SK-N-SH treated with all-trans-retinoic acid at 6 μM for 48 hours (cell line): ENCODE results near the gene ABI1.

Experiments used
- ATAC-seq: fragments of 200-7000 bp; cut with Tn5 transposase; 3 replicates; pipeline ENCODE4 v1.9.1; 2020; ENCODE audit warnings: mild to moderate bottlenecking, moderate library complexity
- ARNTL ChIP-seq: fragments of 450-650 bp; formaldehyde crosslinking; IDR thresholded peaks from 2 replicates; pipeline ENCODE4 v1.5.0; 2020; ENCODE audit warnings: low read depth, mild to moderate bottlenecking, moderate library complexity, borderline replicate concordance
- BACH2 ChIP-seq: fragments of 250-450 bp; sonication (Bioruptor Pico); IDR thresholded peaks from 2 replicates; pipeline ENCODE4 v1.9.0; 2021; ENCODE audit warnings: mild to moderate bottlenecking, borderline replicate concordance
- CREB5 ChIP-seq: fragments of 250-450 bp; sonication (Bioruptor Pico); IDR thresholded peaks from 2 replicates; pipeline ENCODE4 v1.5.1; 2020; ENCODE audit warnings: low read depth, mild to moderate bottlenecking, moderate library complexity
- CSDC2 ChIP-seq: fragments of 250-450 bp; sonication (Bioruptor Pico); IDR thresholded peaks from 2 replicates; pipeline ENCODE4 v1.5.0; 2020; ENCODE audit warnings: mild to moderate bottlenecking, moderate library complexity
- CSRNP3 ChIP-seq: fragments of 250-450 bp; sonication (Bioruptor Pico); IDR thresholded peaks from 2 replicates; pipeline ENCODE4 v1.5.1; 2021; ENCODE audit warnings: mild to moderate bottlenecking, moderate library complexity
- ESRRG ChIP-seq: fragments of 250-450 bp; sonication (Bioruptor Pico); IDR thresholded peaks from 2 replicates; pipeline ENCODE4 v1.6.1; 2021; ENCODE audit warnings: mild to moderate bottlenecking
- GLIS3 ChIP-seq: fragments of 250-450 bp; sonication (Bioruptor Pico); IDR thresholded peaks from 2 replicates; pipeline ENCODE4 v1.5.0; 2020; ENCODE audit warnings: mild to moderate bottlenecking, moderate library complexity
- ISL1 ChIP-seq: fragments of 250-450 bp; sonication (Bioruptor Pico); IDR thresholded peaks from 2 replicates; pipeline ENCODE4 v2.1.2; 2022; ENCODE audit warnings: mild to moderate bottlenecking, moderate library complexity
- OSR1 ChIP-seq: fragments of 250-450 bp; sonication (Bioruptor Pico); IDR thresholded peaks from 2 replicates; pipeline ENCODE4 v1.8.0; 2022; ENCODE audit warnings: moderate library complexity, mild to moderate bottlenecking, inconsistent platforms
- PATZ1 ChIP-seq: fragments of 250-450 bp; sonication (Bioruptor Pico); IDR thresholded peaks from 2 replicates; pipeline ENCODE4 v1.8.0; 2020; ENCODE audit warnings: mild to moderate bottlenecking, moderate library complexity, borderline replicate concordance
- POU6F1 ChIP-seq: fragments of 250-450 bp; sonication (Bioruptor Pico); IDR thresholded peaks from 2 replicates; pipeline ENCODE4 v1.8.0; 2021; ENCODE audit warnings: low read depth, mild to moderate bottlenecking, moderate library complexity, borderline replicate concordance
- PPARA ChIP-seq: fragments of 250-450 bp; sonication (Bioruptor Pico); IDR thresholded peaks from 2 replicates; pipeline ENCODE4 v1.5.0; 2020; ENCODE audit warnings: mild to moderate bottlenecking, borderline replicate concordance
- RARB ChIP-seq: fragments of 250-450 bp; sonication (Bioruptor Pico); IDR thresholded peaks from 2 replicates; pipeline ENCODE4 v1.8.0; 2021; ENCODE audit warnings: mild to moderate bottlenecking, moderate library complexity
- SNAI2 ChIP-seq: fragments of 250-450 bp; sonication (Bioruptor Pico); IDR thresholded peaks from 2 replicates; pipeline ENCODE4 v1.5.0; 2020; ENCODE audit warnings: mild to moderate bottlenecking, moderate library complexity
- TCF4 ChIP-seq: fragments of 250-450 bp; sonication (Bioruptor Pico); IDR thresholded peaks from 2 replicates; pipeline ENCODE4 v1.8.0; 2021; ENCODE audit warnings: mild to moderate bottlenecking, moderate library complexity, borderline replicate concordance
- TOX ChIP-seq: fragments of 250-450 bp; sonication (Bioruptor Pico); IDR thresholded peaks from 2 replicates; pipeline ENCODE4 v1.8.0; 2021; ENCODE audit warnings: mild to moderate bottlenecking, moderate library complexity, borderline replicate concordance
- TSHZ2 ChIP-seq: fragments of 250-450 bp; sonication (Bioruptor Pico); IDR thresholded peaks from 2 replicates; pipeline ENCODE4 v1.5.0; 2020; ENCODE audit warnings: mild to moderate bottlenecking, moderate library complexity
- ZC3H10 ChIP-seq: fragments of 250-450 bp; sonication (Bioruptor Pico); IDR thresholded peaks from 2 replicates; pipeline ENCODE4 v1.5.1; 2021; ENCODE audit warnings: mild to moderate bottlenecking, moderate library complexity
- ZFP3 ChIP-seq: fragments of 250-450 bp; sonication (Bioruptor Pico); IDR thresholded peaks from 2 replicates; pipeline ENCODE4 v1.5.0; 2020; ENCODE audit warnings: mild to moderate bottlenecking, moderate library complexity
- ZFP30 ChIP-seq: fragments of 450-650 bp; formaldehyde crosslinking; IDR thresholded peaks from 2 replicates; pipeline ENCODE4 v1.5.0; 2022; ENCODE audit warnings: mild to moderate bottlenecking, moderate library complexity
- ZNF565 ChIP-seq: fragments of 450-650 bp; formaldehyde crosslinking; conservative IDR thresholded peaks from 2 replicates; pipeline ENCODE4 v1.5.0; 2020; ENCODE audit warnings: low read depth, mild to moderate bottlenecking, moderate library complexity
- ZNF70 ChIP-seq: fragments of 450-650 bp; formaldehyde crosslinking; IDR thresholded peaks from 2 replicates; pipeline ENCODE4 v1.5.0; 2020; ENCODE audit warnings: mild to moderate bottlenecking, moderate library complexity
- ZNF8 ChIP-seq: fragments of 450-650 bp; formaldehyde crosslinking; IDR thresholded peaks from 2 replicates; pipeline ENCODE4 v1.5.0; 2020; ENCODE audit warnings: mild to moderate bottlenecking, moderate library complexity

Gene ABI1

GRCh38 chr10:26839966-26840627, 20.7 kb downstream of the ABI1 start:
- no peak for TF ChIP-seq OSR1 (CRISPR knock-in tag)
- TF ChIP-seq ISL1, result no peak
- no peak for TF ChIP-seq RARB
- no peak for TF ChIP-seq CREB5
- no peak for TF ChIP-seq PPARA (CRISPR knock-in tag)
- no peak for TF ChIP-seq POU6F1
- TF ChIP-seq ESRRG, result no peak
- no peak for TF ChIP-seq ARNTL (CRISPR knock-in tag)
- no peak for TF ChIP-seq PATZ1 (CRISPR knock-in tag)
- TF ChIP-seq TSHZ2 (CRISPR knock-in tag), result no peak
- no peak for TF ChIP-seq ZFP3
- TF ChIP-seq ZNF70 (CRISPR knock-in tag), result no peak
- TF ChIP-seq BACH2 (CRISPR knock-in tag), result no peak
- TF ChIP-seq CSDC2 (CRISPR knock-in tag), result no peak
- no peak for TF ChIP-seq ZNF565 (CRISPR knock-in tag)
- TF ChIP-seq CSRNP3 (CRISPR knock-in tag), result no peak
- TF ChIP-seq SNAI2 (CRISPR knock-in tag), result no peak
- no peak for TF ChIP-seq ZNF8 (CRISPR knock-in tag)
- TF ChIP-seq TCF4 (CRISPR knock-in tag), result no peak
- no peak for TF ChIP-seq ZC3H10
- ATAC-seq, result peak; percentile 88

- no peak for ATAC-seq
- TF ChIP-seq CSRNP3 (CRISPR knock-in tag), result no peak
- no peak for TF ChIP-seq SNAI2 (CRISPR knock-in tag)
- no peak for TF ChIP-seq ZC3H10
- no peak for TF ChIP-seq POU6F1
- no peak for TF ChIP-seq ARNTL (CRISPR knock-in tag)
- TF ChIP-seq ZNF565 (CRISPR knock-in tag), result no peak
- no peak for TF ChIP-seq TCF4 (CRISPR knock-in tag)
- TF ChIP-seq ZFP30 (CRISPR knock-in tag), result no peak
- no peak for TF ChIP-seq TOX (CRISPR knock-in tag)
- TF ChIP-seq ZFP3, result no peak
- no peak for TF ChIP-seq ZNF70 (CRISPR knock-in tag)
- no peak for TF ChIP-seq GLIS3
- TF ChIP-seq ISL1, result no peak
- TF ChIP-seq TSHZ2 (CRISPR knock-in tag), result no peak
- TF ChIP-seq BACH2 (CRISPR knock-in tag), result no peak
- no peak for TF ChIP-seq OSR1 (CRISPR knock-in tag)
- TF ChIP-seq ZNF8 (CRISPR knock-in tag), result no peak
- TF ChIP-seq PPARA (CRISPR knock-in tag), result no peak
Measured at GRCh38 chr10:26837139-26837538, 23.6 kb downstream of the ABI1 start.
